K562 (cell line): ENCODE results near the gene TRIOBP. TPM values are rescaled to one million over a fixed set of nuclear protein-coding genes. Genes with fewer than 3 reads are reported as not detected.

Source experiments
- ATF7 ChIP-seq: fragments of 450-650 bp; IDR thresholded peaks from 2 replicates; pipeline ENCODE4 v1.7.1; 2014; ENCODE audit warnings: mild to moderate bottlenecking, moderate library complexity
- DPF2 ChIP-seq: fragments of 450-650 bp; IDR thresholded peaks from 2 replicates; pipeline ENCODE4 v1.6.1; 2016
- GABPB1 ChIP-seq: sonication (generic); formaldehyde crosslinking; IDR thresholded peaks from 2 replicates; pipeline ENCODE4 v1.8.0; 2022; ENCODE audit warnings: mild to moderate bottlenecking, missing genetic modification reagents
- HNRNPUL1 ChIP-seq: fragments of 200-400 bp; formaldehyde crosslinking; IDR thresholded peaks from 2 replicates; pipeline ENCODE4 v1.6.1; 2017; ENCODE audit warnings: low read length
- MBD1 ChIP-seq: fragments of 250-450 bp; sonication (Bioruptor Pico); IDR thresholded peaks from 2 replicates; pipeline ENCODE4 v1.8.0; 2022; ENCODE audit warnings: inconsistent platforms
- NELFE ChIP-seq: IDR thresholded peaks from 2 replicates; pipeline ENCODE4 v1.6.1; 2011; ENCODE audit warnings: mild to moderate bottlenecking; ENCODE audit not compliant: insufficient read depth, insufficient read length
- PHF20 ChIP-seq: fragments of 450-650 bp; IDR thresholded peaks from 2 replicates; pipeline ENCODE4 v1.6.1; 2018; ENCODE audit not compliant: partially characterized antibody
- RAD21 ChIP-seq, 2 experiments: fragments of 250-450 bp in 1 of 2; fragments of 450-650 bp in 1 of 2; sonication (Bioruptor Pico) in 1 of 2; formaldehyde crosslinking in 1 of 2; IDR thresholded peaks in 1 of 2; conservative IDR thresholded peaks in 1 of 2; 2 replicates each; pipeline versions ENCODE4 v1.4.0 to v1.8.0; 2020 to 2022; ENCODE audit warnings: mild to moderate bottlenecking in 2 of 2, moderate library complexity in 1 of 2
- REST ChIP-seq, 2 experiments: fragments of 450-650 bp; formaldehyde crosslinking in 1 of 2; IDR thresholded peaks; 2 replicates each; pipeline versions ENCODE4 v1.4.0 to v1.6.1; 2014 to 2020; ENCODE audit warnings: mild to moderate bottlenecking in 2 of 2, borderline replicate concordance in 1 of 2, low read depth in 1 of 2
- SNRNP70 ChIP-seq: fragments of 200-400 bp; formaldehyde crosslinking; optimal IDR thresholded peaks from 2 replicates; pipeline ENCODE3; 2017; ENCODE audit warnings: low read depth, low read length
- ZFX ChIP-seq: sonication (generic); formaldehyde crosslinking; IDR thresholded peaks from 2 replicates; pipeline ENCODE4 v1.8.0; 2022; ENCODE audit warnings: mild to moderate bottlenecking, missing genetic modification reagents, moderate library complexity
- polyA plus RNA-seq, 8 experiments: library from polyadenylated mRNA; depleted of rRNA in 4 of 8; stranded (reverse) in 5 of 8; unstranded in 3 of 8; fragments of >200 nt; fragmentation: Nextera tagmentation in 2 of 8; fragmentation: Illumina TruSeq in 1 of 8; extraction: Ambion mirVana in 2 of 8; extraction: Trizol in 1 of 8; gene quantifications; 2 replicates each; pipeline versions ENCODE4 v1.2.1 to v1.2.3, GENCODE V29; 2011 to 2014; ENCODE audit warnings: inconsistent platforms in 1 of 8, missing spikeins in 1 of 8
- total RNA-seq, 7 experiments: library from RNA; depleted of rRNA in 6 of 7; stranded (reverse); fragments of >200 nt in 6 of 7; fragmentation: Illumina TruSeq in 2 of 7; extraction: Trizol in 2 of 7; gene quantifications; 2 replicates each; pipeline versions ENCODE4 v1.2.1 to v1.2.3, GENCODE V29; 2011 to 2021; ENCODE audit warnings: low replicate concordance in 1 of 7
- TF ChIP-seq, protein P1 (sequence below): sonication (generic); formaldehyde crosslinking; IDR thresholded peaks from 2 replicates; pipeline ENCODE4 v1.9.0; 2022; ENCODE audit warnings: mild to moderate bottlenecking, missing genetic modification reagents
- TF ChIP-seq, protein P2 (sequence below): fragments of 450-650 bp; IDR thresholded peaks from 2 replicates; pipeline ENCODE4 v1.7.0; 2016; ENCODE audit warnings: borderline replicate concordance

TRIOBP gene
- total and polyA plus RNA-seq, 9 of the 15 experiments (the other 6 are each of a cell fraction or from before 2014, with no cell fraction given) = 0.24 to 13.8 (median 5.5) TPM

- TF ChIP-seq SNRNP70 (no peak), MBD1 (CRISPR knock-in tag) (no peak), ATF7 (peak; percentile 91), NELFE (no peak), DPF2 (peak; percentile 28; the same call in 1 of the 2 replicates), HNRNPUL1 (no peak), REST (IDR thresholded peaks at IDR 0.05; ENCODE audit: borderline replicate concordance) (peak; percentile 47; the same call in 1 of the 2 replicates), REST (CRISPR knock-in tag; IDR thresholded peaks at IDR 0.05; ENCODE audit: low read depth) (no peak), RAD21 (CRISPR knock-in tag; conservative IDR thresholded peaks at IDR 0.05 in 1 of 2, IDR thresholded peaks at IDR 0.05 in 1 of 2) (peak; percentile 36 to 65), GABPB1 (CRISPR knock-in tag) (no peak), PHF20 (no peak), ZFX (CRISPR knock-in tag) (peak; percentile 37; the same call in 1 of the 2 replicates)
- TF ChIP-seq, protein P1, sequence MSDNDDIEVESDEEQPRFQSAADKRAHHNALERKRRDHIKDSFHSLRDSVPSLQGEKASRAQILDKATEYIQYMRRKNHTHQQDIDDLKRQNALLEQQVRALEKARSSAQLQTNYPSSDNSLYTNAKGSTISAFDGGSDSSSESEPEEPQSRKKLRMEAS = 0 out of 2 replicates have a peak, but pooled peaks have one; percentile 21
- TF ChIP-seq, protein P2, sequence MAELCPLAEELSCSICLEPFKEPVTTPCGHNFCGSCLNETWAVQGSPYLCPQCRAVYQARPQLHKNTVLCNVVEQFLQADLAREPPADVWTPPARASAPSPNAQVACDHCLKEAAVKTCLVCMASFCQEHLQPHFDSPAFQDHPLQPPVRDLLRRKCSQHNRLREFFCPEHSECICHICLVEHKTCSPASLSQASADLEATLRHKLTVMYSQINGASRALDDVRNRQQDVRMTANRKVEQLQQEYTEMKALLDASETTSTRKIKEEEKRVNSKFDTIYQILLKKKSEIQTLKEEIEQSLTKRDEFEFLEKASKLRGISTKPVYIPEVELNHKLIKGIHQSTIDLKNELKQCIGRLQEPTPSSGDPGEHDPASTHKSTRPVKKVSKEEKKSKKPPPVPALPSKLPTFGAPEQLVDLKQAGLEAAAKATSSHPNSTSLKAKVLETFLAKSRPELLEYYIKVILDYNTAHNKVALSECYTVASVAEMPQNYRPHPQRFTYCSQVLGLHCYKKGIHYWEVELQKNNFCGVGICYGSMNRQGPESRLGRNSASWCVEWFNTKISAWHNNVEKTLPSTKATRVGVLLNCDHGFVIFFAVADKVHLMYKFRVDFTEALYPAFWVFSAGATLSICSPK = no peak
These were observed 35.5 kb upstream of the TRIOBP start (continued) for GRCh38 chr22:37661160-37661924.
